B cell (primary cell): ENCODE data around the gene PSMB5. TPM values are rescaled to one million over a fixed set of nuclear protein-coding genes. Genes with fewer than 3 reads are reported as not detected.

ENCODE experiments used
- ATAC-seq: fragments of 200-7000 bp; cut with Tn5 transposase; one replicate; pipeline ENCODE4 v1.10.0; 2021; ENCODE audit warnings: low read depth, mild to moderate bottlenecking, moderate number of reproducible peaks, moderate library complexity
- CTCF ChIA-PET: fragments of 350-600 bp; sonication (Branson Sonifier 250); formaldehyde crosslinking; loops from one replicate; lab custom pipeline; 2021; ENCODE audit warnings: antibody characterized with exemption, inconsistent platforms; lab: Charles Lee
- POLR2A ChIA-PET: fragments of 350-600 bp; sonication (Branson Sonifier 250); formaldehyde crosslinking; loops from one replicate; lab custom pipeline; 2021; ENCODE audit warnings: antibody characterized with exemption; lab: Charles Lee
- DNase-seq: peaks from one replicate; pipeline ENCODE4 v3.0.0; 2013
- H2AFZ ChIP-seq: 2 replicates; pipeline ENCODE4 v1.6.1; 2012; ENCODE audit warnings: mild to moderate bottlenecking, low read depth, low read length; ENCODE audit not compliant: insufficient read depth, poor library complexity, severe bottlenecking
- H3K27ac ChIP-seq, 2 donors: 1 replicate in 1 of 2; 2 replicates in 1 of 2; pipeline ENCODE4 v1.5.1; 2012 to 2013; ENCODE audit warnings: low read length in 2 of 2, mild to moderate bottlenecking in 2 of 2, moderate library complexity in 1 of 2
- H3K27me3 ChIP-seq, 4 experiments: fragments of 200-600 bp in 1 of 4; sonication (generic) in 1 of 4; replicated peaks in 1 of 4; 1 replicate in 2 of 4; 2 replicates in 2 of 4; pipeline versions ENCODE4 v1.6.1 to v1.7.0; 2013 to 2016; ENCODE audit warnings: low read length in 3 of 4, mild to moderate bottlenecking in 2 of 4, mixed read lengths in 1 of 4, moderate library complexity in 1 of 4; ENCODE audit not compliant: insufficient read depth in 4 of 4, control insufficient read depth in 3 of 4; ENCODE audit errors: control extremely low read depth in 1 of 4
- H3K36me3 ChIP-seq, 2 experiments: replicated peaks in 1 of 2; 1 replicate in 1 of 2; 2 replicates in 1 of 2; pipeline versions ENCODE4 v1.6.1 to v1.7.1; 2013; ENCODE audit warnings: low read length in 1 of 2; ENCODE audit not compliant: insufficient read depth in 2 of 2, control insufficient read depth in 1 of 2; ENCODE audit errors: control extremely low read depth in 1 of 2, extremely low read depth in 1 of 2
- H3K4me1 ChIP-seq, 2 donors: fragments of 200-600 bp in 1 of 2; sonication (generic) in 1 of 2; 1 replicate in 1 of 2; 2 replicates in 1 of 2; pipeline versions ENCODE4 v1.5.1 to v1.6.1; 2013 to 2017; ENCODE audit warnings: low read length in 2 of 2; ENCODE audit not compliant: control insufficient read depth in 2 of 2, insufficient read depth in 2 of 2
- H3K4me2 ChIP-seq: replicated peaks from 2 replicates; pipeline ENCODE3; 2012; ENCODE audit warnings: mild to moderate bottlenecking, low read depth, low read length; ENCODE audit not compliant: poor library complexity, severe bottlenecking
- H3K4me3 ChIP-seq, 5 experiments: fragments of 200-600 bp in 1 of 5; sonication (generic) in 1 of 5; 1 replicate in 3 of 5; 2 replicates in 2 of 5; pipeline versions ENCODE4 v1.5.1 to v1.7.0; 2011 to 2016; ENCODE audit warnings: low read length in 4 of 5, mild to moderate bottlenecking in 4 of 5, low read depth in 2 of 5, control low read depth in 1 of 5, moderate library complexity in 1 of 5; ENCODE audit not compliant: insufficient read depth in 1 of 5; ENCODE audit errors: control extremely low read depth in 1 of 5, extremely low read depth in 1 of 5
- H3K79me2 ChIP-seq: fragments of 200-600 bp; sonication (generic); one replicate; pipeline ENCODE4 v1.6.0; 2016; ENCODE audit warnings: low read length; ENCODE audit not compliant: control insufficient read depth, insufficient read depth
- H3K9ac ChIP-seq: fragments of 200-600 bp; sonication (generic); 2 replicates; pipeline ENCODE4 v1.6.1; 2017; ENCODE audit warnings: mild to moderate bottlenecking, low read length, moderate library complexity
- H3K9me3 ChIP-seq, 3 donors: one replicate each; pipeline versions ENCODE4 v1.6.1 to v1.7.1; 2013; ENCODE audit warnings: low read length in 2 of 3; ENCODE audit not compliant: control insufficient read depth in 2 of 3, insufficient read depth in 1 of 3; ENCODE audit errors: control extremely low read depth in 1 of 3
- H4K20me1 ChIP-seq: 2 replicates; pipeline ENCODE4 v1.6.0; 2012; ENCODE audit warnings: mild to moderate bottlenecking, low read length; ENCODE audit not compliant: insufficient read depth, control insufficient read depth, poor library complexity, severe bottlenecking
- H3K27ac Mint-ChIP-seq: one replicate; pipeline ENCODE4 v1.8.0; 2021; ENCODE audit warnings: mixed read lengths
- H3K27me3 Mint-ChIP-seq: one replicate; pipeline ENCODE4 v1.8.0; 2021; ENCODE audit warnings: mixed read lengths
- H3K4me1 Mint-ChIP-seq: one replicate; pipeline ENCODE4 v1.8.0; 2021; ENCODE audit warnings: mixed read lengths
- H3K4me3 Mint-ChIP-seq: one replicate; pipeline ENCODE4 v1.8.0; 2021; ENCODE audit warnings: mixed read lengths
- H3K9me3 Mint-ChIP-seq: one replicate; pipeline ENCODE4 v1.8.0; 2022; ENCODE audit warnings: mixed read lengths; ENCODE audit not compliant: insufficient read depth
- EZH2 ChIP-seq: IDR thresholded peaks from 2 replicates; pipeline ENCODE4 v1.6.1; 2012; ENCODE audit warnings: borderline replicate concordance, low read depth, mild to moderate bottlenecking, moderate library complexity, low read length; ENCODE audit not compliant: insufficient read depth, poor library complexity, severe bottlenecking
- WGBS: methylation state at CpG from one replicate; pipeline ENCODE4 v1.1.5; 2013; ENCODE audit warnings: missing lambda C conversion rate; ENCODE audit not compliant: insufficient coverage; 5-methylcytosine and 5-hydroxymethylcytosine counted together
- intact Hi-C: fragments of 100-400 bp; cut with micrococcal nuclease; formaldehyde crosslinking; loops from one replicate; pipeline ENCODE4 v1.10.0; 2022
- polyA plus RNA-seq: library from polyadenylated mRNA; depleted of rRNA; stranded (reverse); fragments of >200 nt; gene quantifications from 2 replicates; pipeline ENCODE4 v1.2.3, GENCODE V29; 2012
- total RNA-seq, 2 donors: library from RNA; stranded (reverse); fragments of 120-200 nt in 1 of 2; gene quantifications; 1 replicate in 1 of 2; 2 replicates in 1 of 2; pipeline versions ENCODE4 v1.2.3 to v1.2.4, GENCODE V29; 2013 to 2022
- TF ChIP-seq, protein P1 (sequence below): fragments of 200-600 bp; IDR thresholded peaks from one replicate; pipeline ENCODE4 v1.8.0; 2022; ENCODE audit warnings: antibody characterized with exemption, mild to moderate bottlenecking

The PSMB5 gene
- total and polyA plus RNA-seq, 2 donors (not counting 1 experiment from before 2014, with no cell fraction given), result 16.5 to 29.0 TPM

DNA sequence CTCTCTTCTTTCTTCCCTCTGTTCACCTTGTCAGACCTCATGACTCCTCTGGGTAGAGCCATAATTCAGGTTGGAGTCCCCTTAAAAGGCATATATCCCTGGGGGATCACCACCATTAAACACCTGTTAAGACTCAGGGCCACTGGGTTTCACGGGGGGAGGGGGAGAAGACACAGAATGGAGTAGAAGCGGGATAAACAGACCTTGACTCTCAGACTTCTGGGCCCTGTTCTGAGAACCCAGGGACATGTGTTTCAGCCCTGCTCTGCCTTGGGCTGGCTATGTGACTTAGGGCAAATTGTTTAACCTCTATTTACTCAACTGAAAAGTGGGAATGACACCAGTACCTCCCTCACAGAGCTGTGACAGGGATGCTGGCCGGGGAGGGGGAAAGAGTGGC lies 18.0 kb upstream of the PSMB5 start:
- Histone ChIP-seq H2AFZ (no peak overlapping the region), H3K4me2 (no peak overlapping the region), H3K4me1 (peaks cover 10 to 13% of the 10 kb centered on the region in 2 donors), H4K20me1 (no peaks in the 10 kb centered on the region), H3K27ac (no peak overlapping the region), H3K9ac (no peak overlapping the region), H3K27me3 (peaks cover 0 to 6% (median 0%) of the 10 kb centered on the region in 4 experiments), H3K9me3 (no peaks in the 10 kb centered on the region), H3K36me3 (no peaks in the 10 kb centered on the region), H3K4me3 (no peak overlapping the region), H3K79me2 (no peaks in the 10 kb centered on the region)
- TF ChIP-seq, protein P1, sequence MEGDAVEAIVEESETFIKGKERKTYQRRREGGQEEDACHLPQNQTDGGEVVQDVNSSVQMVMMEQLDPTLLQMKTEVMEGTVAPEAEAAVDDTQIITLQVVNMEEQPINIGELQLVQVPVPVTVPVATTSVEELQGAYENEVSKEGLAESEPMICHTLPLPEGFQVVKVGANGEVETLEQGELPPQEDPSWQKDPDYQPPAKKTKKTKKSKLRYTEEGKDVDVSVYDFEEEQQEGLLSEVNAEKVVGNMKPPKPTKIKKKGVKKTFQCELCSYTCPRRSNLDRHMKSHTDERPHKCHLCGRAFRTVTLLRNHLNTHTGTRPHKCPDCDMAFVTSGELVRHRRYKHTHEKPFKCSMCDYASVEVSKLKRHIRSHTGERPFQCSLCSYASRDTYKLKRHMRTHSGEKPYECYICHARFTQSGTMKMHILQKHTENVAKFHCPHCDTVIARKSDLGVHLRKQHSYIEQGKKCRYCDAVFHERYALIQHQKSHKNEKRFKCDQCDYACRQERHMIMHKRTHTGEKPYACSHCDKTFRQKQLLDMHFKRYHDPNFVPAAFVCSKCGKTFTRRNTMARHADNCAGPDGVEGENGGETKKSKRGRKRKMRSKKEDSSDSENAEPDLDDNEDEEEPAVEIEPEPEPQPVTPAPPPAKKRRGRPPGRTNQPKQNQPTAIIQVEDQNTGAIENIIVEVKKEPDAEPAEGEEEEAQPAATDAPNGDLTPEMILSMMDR, result no peak
- no peak for TF ChIP-seq EZH2
- no peak overlapping the region for H3K4me3 Mint-ChIP-seq
- H3K27me3 Mint-ChIP-seq, result no peaks in the 10 kb centered on the region
- DNase-seq (no peak), ATAC-seq (no peak)
- 100% methylated on average over 2 of the region's 3 CpGs for WGBS
- POLR2A ChIA-PET, result no interaction called here
- no peak overlapping the region for H3K27ac Mint-ChIP-seq
- CTCF ChIA-PET, result interaction anchor here (1.3 to 19.1 kb wide), 2 partner anchors 67 to 133 kb away, joined by 3 to 1134 read pairs; partner anchors contain the start of gene AJUBA
- no peaks in the 10 kb centered on the region for H3K9me3 Mint-ChIP-seq
- H3K4me1 Mint-ChIP-seq, result peaks cover 14% of the 10 kb centered on the region
- intact Hi-C loops, result loop anchor here (10.0 kb wide), 2 partner anchors 668 to 748 kb away; no protein-coding TSS in a partner anchor

DNA sequence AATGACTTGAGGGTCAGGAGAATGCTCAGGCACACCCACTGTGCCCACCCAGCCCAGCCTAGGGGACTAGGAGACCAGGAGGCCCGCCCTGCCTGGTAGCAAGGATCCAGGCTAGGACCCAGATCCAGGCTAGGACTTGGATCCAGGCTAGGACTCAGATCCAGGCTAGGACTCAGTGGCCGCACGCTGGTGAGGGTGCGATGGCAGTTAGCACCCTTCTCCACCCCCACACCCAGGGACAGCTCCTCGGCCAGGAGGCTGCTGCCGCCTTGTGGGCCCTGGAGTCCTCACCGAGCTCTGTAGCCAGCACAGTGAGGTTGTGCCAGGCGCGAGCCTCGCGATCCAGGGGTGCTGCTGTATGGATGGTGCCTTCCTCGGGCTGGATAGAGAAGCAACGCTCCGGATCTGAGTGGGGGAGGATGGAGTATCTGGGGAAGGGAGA lies 17.5 kb upstream of the PSMB5 start:
- ATAC-seq, result no peak

More for the DNA sequence above, 17.5 kb upstream of the PSMB5 start:
- Mint-ChIP-seq H3K4me3 (no peak overlapping the region), H3K27me3 (no peaks in the 10 kb centered on the region), H3K27ac (no peak overlapping the region), H3K4me1 (peaks cover 14% of the 10 kb centered on the region), H3K9me3 (no peaks in the 10 kb centered on the region)
- POLR2A ChIA-PET, result no interaction called here
- H4K20me1 ChIP-seq, result no peaks in the 10 kb centered on the region
- no peaks in the 10 kb centered on the region for H3K79me2 ChIP-seq
- H3K9ac ChIP-seq, result no peak overlapping the region
- CTCF ChIA-PET, result interaction anchor here (1.3 to 19.1 kb wide), 2 partner anchors 66 to 134 kb away, joined by 3 to 1134 read pairs; partner anchors contain the start of gene AJUBA
- no peaks in the 10 kb centered on the region for H3K36me3 ChIP-seq
- H3K4me1 ChIP-seq, result peaks cover 10 to 13% of the 10 kb centered on the region in 2 donors
- H2AFZ ChIP-seq, result no peak overlapping the region
- 96% methylated on average over 11 of the region's 14 CpGs for WGBS
- H3K4me2 ChIP-seq, result no peak overlapping the region
- TF ChIP-seq EZH2, result no peak
- TF ChIP-seq, protein P1, result no peak
- H3K9me3 ChIP-seq, result no peaks in the 10 kb centered on the region
- H3K27ac ChIP-seq, result no peak overlapping the region
- intact Hi-C loops, result loop anchor here (10.0 kb wide), 2 partner anchors 667 to 747 kb away; no protein-coding TSS in a partner anchor
- DNase-seq, result no peak
- H3K4me3 ChIP-seq, result no peak overlapping the region
- H3K27me3 ChIP-seq, result peaks cover 0 to 6% (median 0%) of the 10 kb centered on the region in 4 experiments
